Diencephalon (tissue), 1 donor: ENCODE measurements around the gene LYZL2. TPM values are rescaled to one million over a fixed set of nuclear protein-coding genes. Genes with fewer than 3 reads are reported as not detected.

Experiments used
- total RNA-seq: library from RNA; depleted of rRNA; stranded (reverse); fragments of >200 nt; gene quantifications from one replicate; pipeline ENCODE4 v1.2.3, GENCODE V29; 2014

The LYZL2 gene
- total RNA-seq, result not detected

GRCh38 chr10:30629653-30630052, at the start of gene LYZL2:
TSS of gene LYZL2 (minus strand) at chr10:30629753. CDS start at chr10:30626915, 2,838 bp downstream.

Other genes with a start within 250 kb of the LYZL2 start
- 4.8 TPM for gene MAP3K8, start 195.6 kb downstream of the LYZL2 start, total RNA-seq